ENCODE measurements around the gene ZNF569. TPM values are rescaled to one million over a fixed set of nuclear protein-coding genes. Genes with fewer than 3 reads are reported as not detected.

The ZNF569 gene
- total and polyA plus RNA-seq, 2 experiments from 2014 or later, result 7.9 to 18.7 TPM

DNA sequence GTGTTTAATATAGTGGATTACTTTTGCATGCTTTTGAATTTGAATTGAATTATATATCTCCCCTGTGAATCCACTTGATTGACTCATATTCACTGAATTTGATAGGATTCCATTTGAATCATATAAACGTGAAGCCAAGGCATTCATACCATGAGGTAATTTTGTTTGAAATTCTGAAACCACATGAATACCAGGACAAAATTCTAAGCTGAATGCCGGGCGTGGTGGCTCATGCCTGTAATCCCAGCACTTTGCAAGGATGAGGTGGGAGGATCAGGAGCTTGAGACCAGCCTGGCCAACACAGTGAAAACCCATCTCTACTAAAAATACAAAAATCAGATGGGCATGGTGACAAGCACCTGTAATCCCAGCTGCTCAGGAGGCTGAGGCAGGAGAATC is 43.9 kb upstream of the ZNF569 start:
- Mint-ChIP-seq H3K9me3 (no peaks in the 10 kb centered on the region), H3K27ac (no peak overlapping the region), H3K4me1 (peaks cover 3% of the 10 kb centered on the region; the same call in 2 of the 3 replicates), H3K27me3 (ENCODE audit: insufficient read depth, low read depth, poor library complexity) (no peaks in the 10 kb centered on the region), H3K4me3 (no peak overlapping the region), H3K36me3 (ENCODE audit: low read depth) (peaks cover 52% of the 10 kb centered on the region)
- no peak overlapping the region for H3K4me3 ChIP-seq
- TF ChIP-seq, protein P1, sequence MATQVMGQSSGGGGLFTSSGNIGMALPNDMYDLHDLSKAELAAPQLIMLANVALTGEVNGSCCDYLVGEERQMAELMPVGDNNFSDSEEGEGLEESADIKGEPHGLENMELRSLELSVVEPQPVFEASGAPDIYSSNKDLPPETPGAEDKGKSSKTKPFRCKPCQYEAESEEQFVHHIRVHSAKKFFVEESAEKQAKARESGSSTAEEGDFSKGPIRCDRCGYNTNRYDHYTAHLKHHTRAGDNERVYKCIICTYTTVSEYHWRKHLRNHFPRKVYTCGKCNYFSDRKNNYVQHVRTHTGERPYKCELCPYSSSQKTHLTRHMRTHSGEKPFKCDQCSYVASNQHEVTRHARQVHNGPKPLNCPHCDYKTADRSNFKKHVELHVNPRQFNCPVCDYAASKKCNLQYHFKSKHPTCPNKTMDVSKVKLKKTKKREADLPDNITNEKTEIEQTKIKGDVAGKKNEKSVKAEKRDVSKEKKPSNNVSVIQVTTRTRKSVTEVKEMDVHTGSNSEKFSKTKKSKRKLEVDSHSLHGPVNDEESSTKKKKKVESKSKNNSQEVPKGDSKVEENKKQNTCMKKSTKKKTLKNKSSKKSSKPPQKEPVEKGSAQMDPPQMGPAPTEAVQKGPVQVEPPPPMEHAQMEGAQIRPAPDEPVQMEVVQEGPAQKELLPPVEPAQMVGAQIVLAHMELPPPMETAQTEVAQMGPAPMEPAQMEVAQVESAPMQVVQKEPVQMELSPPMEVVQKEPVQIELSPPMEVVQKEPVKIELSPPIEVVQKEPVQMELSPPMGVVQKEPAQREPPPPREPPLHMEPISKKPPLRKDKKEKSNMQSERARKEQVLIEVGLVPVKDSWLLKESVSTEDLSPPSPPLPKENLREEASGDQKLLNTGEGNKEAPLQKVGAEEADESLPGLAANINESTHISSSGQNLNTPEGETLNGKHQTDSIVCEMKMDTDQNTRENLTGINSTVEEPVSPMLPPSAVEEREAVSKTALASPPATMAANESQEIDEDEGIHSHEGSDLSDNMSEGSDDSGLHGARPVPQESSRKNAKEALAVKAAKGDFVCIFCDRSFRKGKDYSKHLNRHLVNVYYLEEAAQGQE (IDR thresholded peaks at IDR 0.05; ENCODE audit: unreplicated experiment), result no peak
- TF ChIP-seq ZNF114 (CRISPR knock-in tag; IDR thresholded peaks at IDR 0.05), result no peak
- TF ChIP-seq EZH2 (IDR thresholded peaks at IDR 0.05; ENCODE audit: low read depth, unreplicated experiment), result no peak
- TF ChIP-seq, protein P2, sequence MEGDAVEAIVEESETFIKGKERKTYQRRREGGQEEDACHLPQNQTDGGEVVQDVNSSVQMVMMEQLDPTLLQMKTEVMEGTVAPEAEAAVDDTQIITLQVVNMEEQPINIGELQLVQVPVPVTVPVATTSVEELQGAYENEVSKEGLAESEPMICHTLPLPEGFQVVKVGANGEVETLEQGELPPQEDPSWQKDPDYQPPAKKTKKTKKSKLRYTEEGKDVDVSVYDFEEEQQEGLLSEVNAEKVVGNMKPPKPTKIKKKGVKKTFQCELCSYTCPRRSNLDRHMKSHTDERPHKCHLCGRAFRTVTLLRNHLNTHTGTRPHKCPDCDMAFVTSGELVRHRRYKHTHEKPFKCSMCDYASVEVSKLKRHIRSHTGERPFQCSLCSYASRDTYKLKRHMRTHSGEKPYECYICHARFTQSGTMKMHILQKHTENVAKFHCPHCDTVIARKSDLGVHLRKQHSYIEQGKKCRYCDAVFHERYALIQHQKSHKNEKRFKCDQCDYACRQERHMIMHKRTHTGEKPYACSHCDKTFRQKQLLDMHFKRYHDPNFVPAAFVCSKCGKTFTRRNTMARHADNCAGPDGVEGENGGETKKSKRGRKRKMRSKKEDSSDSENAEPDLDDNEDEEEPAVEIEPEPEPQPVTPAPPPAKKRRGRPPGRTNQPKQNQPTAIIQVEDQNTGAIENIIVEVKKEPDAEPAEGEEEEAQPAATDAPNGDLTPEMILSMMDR (conservative IDR thresholded peaks at IDR 0.05; ENCODE audit: low read depth in 2 of 2), result no peak
- TF ChIP-seq, protein P3, sequence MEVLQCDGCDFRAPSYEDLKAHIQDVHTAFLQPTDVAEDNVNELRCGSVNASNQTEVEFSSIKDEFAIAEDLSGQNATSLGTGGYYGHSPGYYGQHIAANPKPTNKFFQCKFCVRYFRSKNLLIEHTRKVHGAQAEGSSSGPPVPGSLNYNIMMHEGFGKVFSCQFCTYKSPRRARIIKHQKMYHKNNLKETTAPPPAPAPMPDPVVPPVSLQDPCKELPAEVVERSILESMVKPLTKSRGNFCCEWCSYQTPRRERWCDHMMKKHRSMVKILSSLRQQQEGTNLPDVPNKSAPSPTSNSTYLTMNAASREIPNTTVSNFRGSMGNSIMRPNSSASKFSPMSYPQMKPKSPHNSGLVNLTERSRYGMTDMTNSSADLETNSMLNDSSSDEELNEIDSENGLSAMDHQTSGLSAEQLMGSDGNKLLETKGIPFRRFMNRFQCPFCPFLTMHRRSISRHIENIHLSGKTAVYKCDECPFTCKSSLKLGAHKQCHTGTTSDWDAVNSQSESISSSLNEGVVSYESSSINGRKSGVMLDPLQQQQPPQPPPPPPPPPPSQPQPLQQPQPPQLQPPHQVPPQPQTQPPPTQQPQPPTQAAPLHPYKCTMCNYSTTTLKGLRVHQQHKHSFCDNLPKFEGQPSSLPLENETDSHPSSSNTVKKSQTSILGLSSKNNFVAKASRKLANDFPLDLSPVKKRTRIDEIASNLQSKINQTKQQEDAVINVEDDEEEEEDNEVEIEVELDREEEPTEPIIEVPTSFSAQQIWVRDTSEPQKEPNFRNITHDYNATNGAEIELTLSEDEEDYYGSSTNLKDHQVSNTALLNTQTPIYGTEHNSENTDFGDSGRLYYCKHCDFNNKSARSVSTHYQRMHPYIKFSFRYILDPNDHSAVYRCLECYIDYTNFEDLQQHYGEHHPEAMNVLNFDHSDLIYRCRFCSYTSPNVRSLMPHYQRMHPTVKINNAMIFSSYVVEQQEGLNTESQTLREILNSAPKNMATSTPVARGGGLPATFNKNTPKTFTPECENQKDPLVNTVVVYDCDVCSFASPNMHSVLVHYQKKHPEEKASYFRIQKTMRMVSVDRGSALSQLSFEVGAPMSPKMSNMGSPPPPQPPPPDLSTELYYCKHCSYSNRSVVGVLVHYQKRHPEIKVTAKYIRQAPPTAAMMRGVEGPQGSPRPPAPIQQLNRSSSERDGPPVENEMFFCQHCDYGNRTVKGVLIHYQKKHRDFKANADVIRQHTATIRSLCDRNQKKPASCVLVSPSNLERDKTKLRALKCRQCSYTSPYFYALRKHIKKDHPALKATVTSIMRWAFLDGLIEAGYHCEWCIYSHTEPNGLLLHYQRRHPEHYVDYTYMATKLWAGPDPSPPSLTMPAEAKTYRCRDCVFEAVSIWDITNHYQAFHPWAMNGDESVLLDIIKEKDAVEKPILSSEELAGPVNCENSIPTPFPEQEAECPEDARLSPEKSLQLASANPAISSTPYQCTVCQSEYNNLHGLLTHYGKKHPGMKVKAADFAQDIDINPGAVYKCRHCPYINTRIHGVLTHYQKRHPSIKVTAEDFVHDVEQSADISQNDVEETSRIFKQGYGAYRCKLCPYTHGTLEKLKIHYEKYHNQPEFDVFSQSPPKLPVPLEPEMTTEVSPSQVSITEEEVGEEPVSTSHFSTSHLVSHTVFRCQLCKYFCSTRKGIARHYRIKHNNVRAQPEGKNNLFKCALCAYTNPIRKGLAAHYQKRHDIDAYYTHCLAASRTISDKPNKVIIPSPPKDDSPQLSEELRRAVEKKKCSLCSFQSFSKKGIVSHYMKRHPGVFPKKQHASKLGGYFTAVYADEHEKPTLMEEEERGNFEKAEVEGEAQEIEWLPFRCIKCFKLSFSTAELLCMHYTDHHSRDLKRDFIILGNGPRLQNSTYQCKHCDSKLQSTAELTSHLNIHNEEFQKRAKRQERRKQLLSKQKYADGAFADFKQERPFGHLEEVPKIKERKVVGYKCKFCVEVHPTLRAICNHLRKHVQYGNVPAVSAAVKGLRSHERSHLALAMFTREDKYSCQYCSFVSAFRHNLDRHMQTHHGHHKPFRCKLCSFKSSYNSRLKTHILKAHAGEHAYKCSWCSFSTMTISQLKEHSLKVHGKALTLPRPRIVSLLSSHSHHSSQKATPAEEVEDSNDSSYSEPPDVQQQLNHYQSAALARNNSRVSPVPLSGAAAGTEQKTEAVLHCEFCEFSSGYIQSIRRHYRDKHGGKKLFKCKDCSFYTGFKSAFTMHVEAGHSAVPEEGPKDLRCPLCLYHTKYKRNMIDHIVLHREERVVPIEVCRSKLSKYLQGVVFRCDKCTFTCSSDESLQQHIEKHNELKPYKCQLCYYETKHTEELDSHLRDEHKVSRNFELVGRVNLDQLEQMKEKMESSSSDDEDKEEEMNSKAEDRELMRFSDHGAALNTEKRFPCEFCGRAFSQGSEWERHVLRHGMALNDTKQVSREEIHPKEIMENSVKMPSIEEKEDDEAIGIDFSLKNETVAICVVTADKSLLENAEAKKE (CRISPR knock-in tag; IDR thresholded peaks at IDR 0.05), result no peak
- TF ChIP-seq CREB1 (CRISPR knock-in tag; IDR thresholded peaks at IDR 0.05; ENCODE audit: low read depth), result no peak
- TF ChIP-seq NANOG (IDR thresholded peaks at IDR 0.05; ENCODE audit: borderline replicate concordance), result no peak
- no peak for ATAC-seq
- H3F3A ChIP-seq (replicated peaks; ENCODE audit: low read depth), result no peaks in the 10 kb centered on the region
- no peak overlapping the region for H3K4me2 ChIP-seq
- no peak overlapping the region for H3K27ac ChIP-seq (ENCODE audit: low read depth)
- H3K79me2 ChIP-seq (replicated peaks; ENCODE audit: insufficient read depth), result peaks cover 14% of the 10 kb centered on the region; the same call in 1 of the 2 replicates
- no peaks in the 10 kb centered on the region for H4K20me1 ChIP-seq (replicated peaks; ENCODE audit: insufficient read depth)
- DNase-seq (ENCODE audit: low spot score), result no peak
- no peaks in the 10 kb centered on the region; the same call in 1 of the 2 replicates for H3K4me1 ChIP-seq (ENCODE audit: insufficient read depth)
- no peak overlapping the region for H2AFZ ChIP-seq
- H3K9me2 ChIP-seq (ENCODE audit: insufficient read depth), result no peaks in the 10 kb centered on the region
- no peaks in the 10 kb centered on the region; the same call in 1 of the 2 replicates for H3K36me3 ChIP-seq (ENCODE audit: insufficient read depth)
- H3K27me3 ChIP-seq (ENCODE audit: insufficient read depth), result no peaks in the 10 kb centered on the region

Measured in GM23338 (cell line).